ENCODE results near the gene ZNF230. TPM values are rescaled to one million over a fixed set of nuclear protein-coding genes. Genes with fewer than 3 reads are reported as not detected.

ZNF230 gene
- 7.1 and 7.2 TPM in 2 replicates for total RNA-seq

GRCh38 chr19:44002566-44003460, at the start of gene ZNF230:
Gene ZNF230 (plus strand): TSS chr19:44002957. CDS start chr19:44007079, 4,122 bp downstream.
- Histone ChIP-seq H3K4me3 (ENCODE audit: insufficient read depth, low read length) (peak within 1 kb of the TSS; percentile 90), H3K4me2 (ENCODE audit: insufficient read depth, low read length) (peak within 1 kb of the TSS; percentile 99), H4K20me1 (ENCODE audit: insufficient read depth, low read length) (no peaks in the 10 kb centered on the region), H3K9me3 (ENCODE audit: low read depth, low read length) (no peaks in the 10 kb centered on the region), H3K36me3 (ENCODE audit: insufficient read depth, low read length) (peaks cover 8% of the 10 kb centered on the region), H3K4me1 (ENCODE audit: insufficient read depth, low read length) (peaks cover 12% of the 10 kb centered on the region), H2AFZ (ENCODE audit: low read length) (peak within 1 kb of the TSS; percentile 100), H3K79me2 (ENCODE audit: insufficient read depth, low read length) (peaks cover 18% of the 10 kb centered on the region), H3K27me3 (ENCODE audit: insufficient read depth, low read length) (no peaks in the 10 kb centered on the region), H3K27ac (ENCODE audit: low read depth, low read length) (peak within 1 kb of the TSS; percentile 84)
- TF ChIP-seq CTCF (IDR thresholded peaks at IDR 0.05; ENCODE audit: extremely low read depth, low read depth, low read length) = no peak
- DNase-seq (ENCODE audit: insufficient read length, low spot score, missing footprints) = peak; percentile 85

GRCh38 chr19:43956827-43957226, 45.9 kb upstream of the ZNF230 start:
- no peak overlapping the region for H3K27ac ChIP-seq (ENCODE audit: low read depth, low read length)
- H3K4me3 ChIP-seq (ENCODE audit: insufficient read depth, low read length) = no peak overlapping the region
- no peak overlapping the region for H2AFZ ChIP-seq (ENCODE audit: low read length)
- H3K4me1 ChIP-seq (ENCODE audit: insufficient read depth, low read length) = peaks cover 2% of the 10 kb centered on the region
- H3K27me3 ChIP-seq (ENCODE audit: insufficient read depth, low read length) = no peaks in the 10 kb centered on the region
- H4K20me1 ChIP-seq (ENCODE audit: insufficient read depth, low read length) = no peaks in the 10 kb centered on the region
- no peak overlapping the region for H3K4me2 ChIP-seq (ENCODE audit: insufficient read depth, low read length)
- DNase-seq (ENCODE audit: insufficient read length, low spot score, missing footprints) = no peak
- H3K9me3 ChIP-seq (ENCODE audit: low read depth, low read length) = peaks cover 3% of the 10 kb centered on the region
- H3K79me2 ChIP-seq (ENCODE audit: insufficient read depth, low read length) = peaks cover 4% of the 10 kb centered on the region
- H3K36me3 ChIP-seq (ENCODE audit: insufficient read depth, low read length) = no peaks in the 10 kb centered on the region
- no peak for TF ChIP-seq CTCF (IDR thresholded peaks at IDR 0.05; ENCODE audit: extremely low read depth, low read depth, low read length)

- DNase-seq (ENCODE audit: insufficient read length, low spot score, missing footprints) = no peak
- Histone ChIP-seq H4K20me1 (ENCODE audit: insufficient read depth, low read length) (no peaks in the 10 kb centered on the region), H3K36me3 (ENCODE audit: insufficient read depth, low read length) (no peaks in the 10 kb centered on the region), H3K4me1 (ENCODE audit: insufficient read depth, low read length) (no peaks in the 10 kb centered on the region), H3K27me3 (ENCODE audit: insufficient read depth, low read length) (no peaks in the 10 kb centered on the region), H2AFZ (ENCODE audit: low read length) (no peak overlapping the region), H3K4me3 (ENCODE audit: insufficient read depth, low read length) (no peak overlapping the region), H3K4me2 (ENCODE audit: insufficient read depth, low read length) (no peak overlapping the region), H3K9me3 (ENCODE audit: low read depth, low read length) (peaks cover 3% of the 10 kb centered on the region), H3K79me2 (ENCODE audit: insufficient read depth, low read length) (no peaks in the 10 kb centered on the region), H3K27ac (ENCODE audit: low read depth, low read length) (no peak overlapping the region)
- no peak for TF ChIP-seq CTCF (IDR thresholded peaks at IDR 0.05; ENCODE audit: extremely low read depth, low read depth, low read length)
Measured at GRCh38 chr19:43957891-43958290, 44.9 kb upstream of the ZNF230 start.

GRCh38 chr19:43960411-43960810, 42.3 kb upstream of the ZNF230 start:
- Histone ChIP-seq H3K4me1 (ENCODE audit: insufficient read depth, low read length) (no peaks in the 10 kb centered on the region), H3K9me3 (ENCODE audit: low read depth, low read length) (peaks cover 17% of the 10 kb centered on the region), H3K4me2 (ENCODE audit: insufficient read depth, low read length) (no peak overlapping the region), H3K27me3 (ENCODE audit: insufficient read depth, low read length) (no peaks in the 10 kb centered on the region), H3K36me3 (ENCODE audit: insufficient read depth, low read length) (peaks cover 13% of the 10 kb centered on the region), H3K79me2 (ENCODE audit: insufficient read depth, low read length) (no peaks in the 10 kb centered on the region), H3K4me3 (ENCODE audit: insufficient read depth, low read length) (no peak overlapping the region), H2AFZ (ENCODE audit: low read length) (no peak overlapping the region), H4K20me1 (ENCODE audit: insufficient read depth, low read length) (no peaks in the 10 kb centered on the region), H3K27ac (ENCODE audit: low read depth, low read length) (no peak overlapping the region)
- no peak for TF ChIP-seq CTCF (IDR thresholded peaks at IDR 0.05; ENCODE audit: extremely low read depth, low read depth, low read length)
- DNase-seq (ENCODE audit: insufficient read length, low spot score, missing footprints) = no peak

Data from osteoblast (primary cell).